HFFc6 (cell line): ENCODE results near the gene ACSBG1. TPM values are rescaled to one million over a fixed set of nuclear protein-coding genes. Genes with fewer than 3 reads are reported as not detected.

Experiments used
- DNase-seq: peaks from one replicate; pipeline ENCODE4 v3.0.0-alpha.2; 2018
- H3K27ac Mint-ChIP-seq: 2 replicates; pipeline ENCODE4 v1.8.0; 2020; ENCODE audit warnings: mild to moderate bottlenecking, mixed read lengths
- H3K27me3 Mint-ChIP-seq: 2 replicates; pipeline ENCODE4 v1.8.0; 2021; ENCODE audit warnings: mild to moderate bottlenecking, moderate library complexity, mixed read lengths; ENCODE audit not compliant: insufficient read depth
- H3K36me3 Mint-ChIP-seq: 2 replicates; pipeline ENCODE4 v1.8.0; 2021; ENCODE audit warnings: low read depth, mixed read lengths
- H3K4me1 Mint-ChIP-seq: 2 replicates; pipeline ENCODE4 v1.8.0; 2020; ENCODE audit warnings: low read depth, mixed read lengths
- H3K4me3 Mint-ChIP-seq: 2 replicates; pipeline ENCODE4 v1.8.0; 2020; ENCODE audit warnings: mild to moderate bottlenecking, moderate library complexity, mixed read lengths
- H3K9me3 Mint-ChIP-seq: 2 replicates; pipeline ENCODE4 v1.8.0; 2020; ENCODE audit warnings: mild to moderate bottlenecking, mixed read lengths
- total RNA-seq, 6 experiments: library from RNA; stranded (reverse); fragmentation: NEBNext Ultra II Directional; extraction: Animal tissue kit (Norgen Biotek cat#: 25700); gene quantifications; 2 replicates in 1 of 6; 3 replicates in 5 of 6; pipeline ENCODE4 v1.2.3, GENCODE V29; 2021
- TF ChIP-seq, protein P1 (sequence below): fragments of 200-600 bp; sonication (generic); IDR thresholded peaks from 2 replicates; pipeline ENCODE4 v1.5.0; 2021; ENCODE audit warnings: antibody characterized with exemption, mild to moderate bottlenecking

ACSBG1 gene
- total RNA-seq, 6 experiments from 2014 or later = not detected

- DNase-seq = no peak
- H3K36me3 Mint-ChIP-seq = no peaks in the 10 kb centered on the region
- no peak overlapping the region for H3K27ac Mint-ChIP-seq
- no peaks in the 10 kb centered on the region for H3K4me1 Mint-ChIP-seq
- H3K9me3 Mint-ChIP-seq = no peaks in the 10 kb centered on the region
- TF ChIP-seq, protein P1, sequence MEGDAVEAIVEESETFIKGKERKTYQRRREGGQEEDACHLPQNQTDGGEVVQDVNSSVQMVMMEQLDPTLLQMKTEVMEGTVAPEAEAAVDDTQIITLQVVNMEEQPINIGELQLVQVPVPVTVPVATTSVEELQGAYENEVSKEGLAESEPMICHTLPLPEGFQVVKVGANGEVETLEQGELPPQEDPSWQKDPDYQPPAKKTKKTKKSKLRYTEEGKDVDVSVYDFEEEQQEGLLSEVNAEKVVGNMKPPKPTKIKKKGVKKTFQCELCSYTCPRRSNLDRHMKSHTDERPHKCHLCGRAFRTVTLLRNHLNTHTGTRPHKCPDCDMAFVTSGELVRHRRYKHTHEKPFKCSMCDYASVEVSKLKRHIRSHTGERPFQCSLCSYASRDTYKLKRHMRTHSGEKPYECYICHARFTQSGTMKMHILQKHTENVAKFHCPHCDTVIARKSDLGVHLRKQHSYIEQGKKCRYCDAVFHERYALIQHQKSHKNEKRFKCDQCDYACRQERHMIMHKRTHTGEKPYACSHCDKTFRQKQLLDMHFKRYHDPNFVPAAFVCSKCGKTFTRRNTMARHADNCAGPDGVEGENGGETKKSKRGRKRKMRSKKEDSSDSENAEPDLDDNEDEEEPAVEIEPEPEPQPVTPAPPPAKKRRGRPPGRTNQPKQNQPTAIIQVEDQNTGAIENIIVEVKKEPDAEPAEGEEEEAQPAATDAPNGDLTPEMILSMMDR = no peak
- H3K4me3 Mint-ChIP-seq = no peak overlapping the region
- H3K27me3 Mint-ChIP-seq = peaks cover 33% of the 10 kb centered on the region
Observed at GRCh38 chr15:78243491-78243941, 9.2 kb upstream of the ACSBG1 start.

DNA sequence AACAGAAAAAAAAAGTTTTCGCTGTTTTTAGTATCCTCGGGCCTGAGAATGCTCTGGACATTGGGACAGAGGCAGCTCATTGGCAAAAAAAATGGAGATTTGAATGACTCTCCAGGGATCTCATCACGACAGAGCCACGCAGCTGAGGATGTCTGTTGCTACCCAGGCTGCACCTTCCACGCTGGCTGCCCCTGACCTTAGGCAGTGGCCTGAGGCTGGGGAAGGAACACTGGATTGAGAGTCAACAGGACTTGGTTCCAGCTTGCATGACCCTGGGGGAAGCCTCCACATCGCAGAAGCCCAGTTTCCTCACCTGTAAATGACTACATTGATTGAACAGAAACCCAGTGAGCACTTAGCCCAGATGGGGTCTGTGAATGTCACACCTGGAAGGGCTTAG is 8.7 kb upstream of the ACSBG1 start:
- peaks cover 30% of the 10 kb centered on the region for H3K27me3 Mint-ChIP-seq

DNA sequence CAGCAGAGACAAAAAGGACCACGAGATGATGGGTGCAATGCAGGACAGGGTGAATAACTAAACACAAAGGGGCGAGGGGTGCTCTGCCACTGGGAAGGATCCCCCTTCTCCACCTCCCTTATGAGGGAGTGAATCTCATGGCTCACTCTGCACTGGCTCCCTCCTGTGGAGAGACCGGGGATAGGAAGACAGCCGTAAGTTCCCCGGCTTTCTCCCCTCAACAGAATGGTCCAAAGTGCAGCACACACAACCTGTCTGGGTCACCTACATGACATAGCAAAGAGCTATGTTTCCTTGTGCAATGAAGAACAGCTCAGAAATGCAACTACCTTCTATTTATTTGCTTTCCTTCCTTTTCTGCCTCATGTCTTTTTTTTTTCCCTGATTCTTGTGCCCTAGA is 7.8 kb upstream of the ACSBG1 start:
- no peak for DNase-seq
- Mint-ChIP-seq H3K27ac (no peak overlapping the region), H3K9me3 (no peaks in the 10 kb centered on the region), H3K27me3 (peaks cover 35% of the 10 kb centered on the region), H3K4me1 (no peaks in the 10 kb centered on the region), H3K4me3 (no peak overlapping the region), H3K36me3 (no peaks in the 10 kb centered on the region)
- TF ChIP-seq, protein P1 = peak; percentile 73

More for the DNA sequence above, 8.7 kb upstream of the ACSBG1 start:
- no peak overlapping the region for H3K27ac Mint-ChIP-seq
- H3K9me3 Mint-ChIP-seq = no peaks in the 10 kb centered on the region
- no peak overlapping the region for H3K4me3 Mint-ChIP-seq
- H3K36me3 Mint-ChIP-seq = no peaks in the 10 kb centered on the region
- TF ChIP-seq, protein P1 = no peak
- no peaks in the 10 kb centered on the region for H3K4me1 Mint-ChIP-seq
- DNase-seq = no peak

- TF ChIP-seq, protein P1 = peak; percentile 93
- peak; percentile 61 for DNase-seq
- no peak overlapping the region for H3K27ac Mint-ChIP-seq
- peaks cover 34% of the 10 kb centered on the region for H3K27me3 Mint-ChIP-seq
- H3K36me3 Mint-ChIP-seq = no peaks in the 10 kb centered on the region
- H3K4me3 Mint-ChIP-seq = no peak overlapping the region
- no peaks in the 10 kb centered on the region for H3K4me1 Mint-ChIP-seq
- no peaks in the 10 kb centered on the region for H3K9me3 Mint-ChIP-seq
Observed at GRCh38 chr15:78241017-78241416, 6.7 kb upstream of the ACSBG1 start.

DNA sequence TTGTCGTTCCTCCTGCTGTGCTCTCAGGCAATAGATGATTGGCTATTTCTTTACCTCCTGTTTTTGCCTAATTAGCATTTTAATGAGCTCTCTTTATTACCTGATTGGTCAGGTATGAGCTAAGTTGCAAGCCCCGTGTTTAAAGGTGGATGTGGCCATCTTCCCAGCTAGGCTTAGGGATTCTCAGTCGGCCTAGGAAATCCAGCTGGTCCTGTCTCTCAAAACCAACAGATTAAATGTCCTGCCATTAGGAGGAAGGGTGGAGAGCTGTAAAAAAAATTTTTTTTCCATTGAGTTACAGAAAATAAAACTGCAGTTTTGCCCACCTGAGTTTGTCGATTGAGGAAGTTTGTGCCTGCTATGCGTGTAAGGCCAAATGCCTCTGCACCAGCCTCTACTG is 5.4 kb upstream of the ACSBG1 start:
- no peaks in the 10 kb centered on the region for H3K9me3 Mint-ChIP-seq
- H3K36me3 Mint-ChIP-seq = no peaks in the 10 kb centered on the region
- no peak overlapping the region for H3K4me3 Mint-ChIP-seq
- H3K27me3 Mint-ChIP-seq = peaks cover 38% of the 10 kb centered on the region
- no peaks in the 10 kb centered on the region for H3K4me1 Mint-ChIP-seq
- no peak overlapping the region for H3K27ac Mint-ChIP-seq
- TF ChIP-seq, protein P1 = no peak
- DNase-seq = no peak

DNA sequence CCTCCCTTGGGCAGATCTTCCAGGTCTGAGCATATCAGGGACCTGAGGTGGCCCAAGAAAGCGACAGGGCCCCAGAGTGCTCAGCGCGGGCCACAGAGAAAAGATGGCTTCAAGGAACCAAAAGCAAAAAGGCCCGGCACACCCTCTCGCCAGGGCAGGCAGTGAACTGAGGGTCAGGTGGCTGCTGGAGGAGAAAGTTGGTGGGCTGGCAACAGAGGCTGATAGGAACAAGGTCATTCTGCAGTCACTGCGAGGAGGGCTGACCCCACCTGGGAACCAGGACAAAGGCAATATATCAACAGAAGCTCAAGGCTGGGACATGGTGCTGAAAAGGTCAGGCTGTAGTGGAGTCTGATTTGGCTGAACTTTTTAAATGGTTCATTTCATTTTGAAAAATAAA is 2.8 kb upstream of the ACSBG1 start:
- no peak overlapping the region for H3K27ac Mint-ChIP-seq
- no peak overlapping the region for H3K4me3 Mint-ChIP-seq
- DNase-seq = no peak
- H3K4me1 Mint-ChIP-seq = no peaks in the 10 kb centered on the region
- no peaks in the 10 kb centered on the region for H3K36me3 Mint-ChIP-seq
- H3K27me3 Mint-ChIP-seq = peaks cover 51% of the 10 kb centered on the region
- H3K9me3 Mint-ChIP-seq = no peaks in the 10 kb centered on the region
- TF ChIP-seq, protein P1 = no peak
